Neutrophil (primary cell): Measurements from ENCODE around the gene DST.

Experiments used
- H3K27ac ChIP-seq: fragments of 200-600 bp; sonication (generic); 2 replicates; pipeline ENCODE4 v1.5.1; 2016; ENCODE audit warnings: mild to moderate bottlenecking, moderate library complexity
- H3K27me3 ChIP-seq: fragments of 200-600 bp; sonication (generic); 2 replicates; pipeline ENCODE4 v1.6.0; 2016; ENCODE audit warnings: mild to moderate bottlenecking
- H3K36me3 ChIP-seq: fragments of 200-600 bp; sonication (generic); 2 replicates; pipeline ENCODE4 v1.5.1; 2017
- H3K4me1 ChIP-seq, 2 experiments: fragments of 200-600 bp in 1 of 2; sonication (generic) in 1 of 2; 1 replicate in 1 of 2; 2 replicates in 1 of 2; pipeline versions ENCODE4 v1.5.1 to v1.6.1; 2013 to 2016; ENCODE audit warnings: low read depth in 1 of 2, low read length in 1 of 2, mild to moderate bottlenecking in 1 of 2, moderate library complexity in 1 of 2; ENCODE audit not compliant: control insufficient read depth in 1 of 2, insufficient read depth in 1 of 2
- H3K4me3 ChIP-seq, 2 experiments: fragments of 200-600 bp in 1 of 2; sonication (generic) in 1 of 2; 1 replicate in 1 of 2; 2 replicates in 1 of 2; pipeline ENCODE4 v1.5.1; 2013 to 2016; ENCODE audit warnings: low read depth in 1 of 2, low read length in 1 of 2, mild to moderate bottlenecking in 1 of 2, moderate library complexity in 1 of 2
- H3K9me3 ChIP-seq: fragments of 200-600 bp; sonication (generic); 2 replicates; pipeline ENCODE4 v1.5.1; 2016
- TF ChIP-seq, protein P1 (sequence below): fragments of 200-600 bp; sonication (generic); IDR thresholded peaks from 2 replicates; pipeline ENCODE4 v1.5.1; 2016; ENCODE audit warnings: antibody characterized with exemption

DST gene

DNA sequence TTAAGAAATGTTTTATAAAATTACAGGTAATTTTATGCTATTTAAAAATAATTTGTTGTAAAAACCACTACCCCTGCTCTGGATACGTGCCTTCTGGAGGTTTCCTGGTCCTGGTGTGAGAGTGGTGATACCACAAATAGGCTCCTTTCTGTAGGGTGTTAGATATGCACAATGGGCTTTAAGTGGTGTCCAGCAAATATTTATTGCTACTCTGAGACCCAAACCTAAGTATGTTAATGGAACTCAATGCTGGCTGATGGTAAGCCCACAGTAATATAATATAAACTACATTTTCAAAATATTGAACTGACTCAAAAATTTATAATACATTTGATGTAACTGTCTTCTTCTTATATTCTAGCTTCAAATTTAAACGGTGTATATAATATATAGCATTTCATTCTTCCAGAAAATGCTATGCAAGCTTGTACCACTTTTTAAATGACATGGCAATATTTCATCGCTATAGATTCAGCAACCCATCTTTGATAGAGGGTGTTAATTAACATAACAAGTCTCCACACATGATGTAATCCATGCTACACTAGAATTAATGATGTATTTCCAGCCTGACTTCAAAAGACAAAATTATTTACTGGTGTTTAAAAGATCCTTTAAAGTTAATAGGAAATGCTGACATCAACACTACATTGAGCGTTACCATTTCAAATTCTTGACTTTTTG is 161.9 kb downstream of the DST start:
- Histone ChIP-seq H3K27ac (no peak overlapping the region), H3K4me3 (no peak overlapping the region), H3K4me1 (no peaks in the 10 kb centered on the region), H3K36me3 (no peaks in the 10 kb centered on the region), H3K27me3 (no peaks in the 10 kb centered on the region), H3K9me3 (no peaks in the 10 kb centered on the region)
- TF ChIP-seq, protein P1, sequence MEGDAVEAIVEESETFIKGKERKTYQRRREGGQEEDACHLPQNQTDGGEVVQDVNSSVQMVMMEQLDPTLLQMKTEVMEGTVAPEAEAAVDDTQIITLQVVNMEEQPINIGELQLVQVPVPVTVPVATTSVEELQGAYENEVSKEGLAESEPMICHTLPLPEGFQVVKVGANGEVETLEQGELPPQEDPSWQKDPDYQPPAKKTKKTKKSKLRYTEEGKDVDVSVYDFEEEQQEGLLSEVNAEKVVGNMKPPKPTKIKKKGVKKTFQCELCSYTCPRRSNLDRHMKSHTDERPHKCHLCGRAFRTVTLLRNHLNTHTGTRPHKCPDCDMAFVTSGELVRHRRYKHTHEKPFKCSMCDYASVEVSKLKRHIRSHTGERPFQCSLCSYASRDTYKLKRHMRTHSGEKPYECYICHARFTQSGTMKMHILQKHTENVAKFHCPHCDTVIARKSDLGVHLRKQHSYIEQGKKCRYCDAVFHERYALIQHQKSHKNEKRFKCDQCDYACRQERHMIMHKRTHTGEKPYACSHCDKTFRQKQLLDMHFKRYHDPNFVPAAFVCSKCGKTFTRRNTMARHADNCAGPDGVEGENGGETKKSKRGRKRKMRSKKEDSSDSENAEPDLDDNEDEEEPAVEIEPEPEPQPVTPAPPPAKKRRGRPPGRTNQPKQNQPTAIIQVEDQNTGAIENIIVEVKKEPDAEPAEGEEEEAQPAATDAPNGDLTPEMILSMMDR, result no peak

DNA sequence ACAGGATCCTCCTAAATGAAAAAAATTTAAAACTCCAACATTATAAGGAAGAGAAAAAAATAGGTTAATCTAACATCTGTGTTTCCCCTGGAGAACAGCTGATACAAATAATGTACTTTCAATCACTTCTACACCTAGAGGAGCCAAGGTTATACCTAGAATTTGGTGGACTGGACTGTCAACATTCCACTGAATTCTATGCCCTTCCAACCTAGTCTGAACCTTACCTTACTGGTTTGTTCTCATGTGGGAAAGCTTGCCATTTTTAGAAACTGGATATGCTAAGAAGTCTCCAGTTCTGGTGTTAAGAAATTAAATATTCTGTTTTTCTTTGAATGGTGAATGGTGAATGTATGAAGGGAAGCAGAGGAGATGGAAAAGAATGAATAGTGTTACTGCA is 162.4 kb downstream of the DST start:
- Histone ChIP-seq H3K27ac (no peak overlapping the region), H3K27me3 (no peaks in the 10 kb centered on the region), H3K36me3 (no peaks in the 10 kb centered on the region), H3K4me3 (no peak overlapping the region), H3K9me3 (no peaks in the 10 kb centered on the region), H3K4me1 (no peaks in the 10 kb centered on the region)
- TF ChIP-seq, protein P1, result no peak

DNA sequence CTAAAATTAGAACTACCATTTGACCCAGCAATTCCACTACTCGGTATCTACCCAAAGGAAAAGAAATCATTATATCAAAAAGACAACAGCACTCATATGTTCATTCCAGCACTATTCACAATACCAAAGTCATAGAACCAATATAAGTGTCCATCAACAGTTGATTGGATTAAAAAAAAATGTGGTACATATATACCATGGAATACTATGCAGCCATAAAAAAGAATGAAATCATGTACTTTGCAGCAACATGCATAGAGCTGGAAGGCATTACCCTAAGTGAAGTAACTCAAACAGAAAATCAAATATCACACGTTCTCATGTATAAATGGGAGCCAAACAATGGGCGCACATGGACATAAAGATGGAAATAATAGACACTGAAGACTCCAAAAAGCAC is 163.3 kb downstream of the DST start:
- no peaks in the 10 kb centered on the region for H3K36me3 ChIP-seq
- H3K27ac ChIP-seq, result no peak overlapping the region
- H3K4me3 ChIP-seq, result no peak overlapping the region

DNA sequence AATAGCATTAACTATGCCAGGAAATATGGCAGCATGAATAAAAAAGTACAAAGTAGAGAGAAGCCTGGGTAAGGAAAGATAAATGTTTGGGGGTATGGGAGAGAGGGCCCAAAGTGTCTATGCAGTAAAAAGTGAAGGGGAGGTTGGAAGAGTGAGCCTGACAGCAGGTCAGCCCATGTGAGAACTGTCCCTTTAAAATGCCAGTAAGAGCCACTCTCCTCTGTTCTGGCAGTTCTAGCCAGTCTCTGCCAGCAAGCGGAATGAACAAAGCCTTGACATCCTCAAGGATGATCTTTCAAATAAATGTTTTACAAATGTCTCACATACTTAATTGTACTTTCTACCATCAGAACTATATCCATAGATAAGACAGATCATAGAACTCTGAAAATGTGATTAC is 164.5 kb downstream of the DST start:
- TF ChIP-seq, protein P1, result no peak
- H3K9me3 ChIP-seq, result no peaks in the 10 kb centered on the region
- no peaks in the 10 kb centered on the region for H3K27me3 ChIP-seq
- H3K36me3 ChIP-seq, result no peaks in the 10 kb centered on the region
- no peaks in the 10 kb centered on the region for H3K4me1 ChIP-seq
- H3K27ac ChIP-seq, result no peak overlapping the region
- no peak overlapping the region for H3K4me3 ChIP-seq

More for the DNA sequence above, 163.3 kb downstream of the DST start:
- no peaks in the 10 kb centered on the region for H3K27me3 ChIP-seq
- no peaks in the 10 kb centered on the region for H3K9me3 ChIP-seq
- TF ChIP-seq, protein P1, result no peak
- H3K4me1 ChIP-seq, result no peaks in the 10 kb centered on the region

DNA sequence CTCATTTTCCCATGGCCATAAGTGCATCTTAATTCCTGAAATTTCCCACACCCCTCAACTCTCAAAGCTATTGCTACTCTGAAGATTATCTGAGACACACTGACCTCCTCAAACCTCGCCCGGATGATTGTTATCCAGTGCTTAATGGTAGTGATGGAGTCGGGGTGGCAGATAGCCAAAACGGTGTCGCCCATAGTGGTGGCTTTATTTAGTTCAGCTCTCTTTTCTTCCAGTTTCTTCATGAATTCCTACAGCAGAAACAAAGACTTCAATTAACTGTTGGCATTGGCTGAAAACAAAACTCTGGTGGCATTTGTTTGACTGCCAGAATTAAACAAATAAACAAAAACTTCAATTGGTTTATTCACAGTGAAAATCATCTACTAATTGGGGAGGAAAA is 165.4 kb downstream of the DST start:
- no peaks in the 10 kb centered on the region for H3K36me3 ChIP-seq
- no peaks in the 10 kb centered on the region for H3K9me3 ChIP-seq
- no peaks in the 10 kb centered on the region for H3K27me3 ChIP-seq
- no peaks in the 10 kb centered on the region for H3K4me1 ChIP-seq
- no peak overlapping the region for H3K4me3 ChIP-seq
- no peak overlapping the region for H3K27ac ChIP-seq
- TF ChIP-seq, protein P1, result no peak
